GOT3 (cell line): Measurements from ENCODE around the gene KRT79.
"Not testable (repeated sequence)": the region's sequence is repeated elsewhere in the genome, so short reads cannot be mapped to it uniquely, and the experiment has no call there.

ENCODE experiments used
- DNase-seq: peaks from one replicate; lab custom pipeline; 2025; ENCODE audit warnings: mixed read lengths; lab: John Stamatoyannopoulos, UW

KRT79 gene

DNA sequence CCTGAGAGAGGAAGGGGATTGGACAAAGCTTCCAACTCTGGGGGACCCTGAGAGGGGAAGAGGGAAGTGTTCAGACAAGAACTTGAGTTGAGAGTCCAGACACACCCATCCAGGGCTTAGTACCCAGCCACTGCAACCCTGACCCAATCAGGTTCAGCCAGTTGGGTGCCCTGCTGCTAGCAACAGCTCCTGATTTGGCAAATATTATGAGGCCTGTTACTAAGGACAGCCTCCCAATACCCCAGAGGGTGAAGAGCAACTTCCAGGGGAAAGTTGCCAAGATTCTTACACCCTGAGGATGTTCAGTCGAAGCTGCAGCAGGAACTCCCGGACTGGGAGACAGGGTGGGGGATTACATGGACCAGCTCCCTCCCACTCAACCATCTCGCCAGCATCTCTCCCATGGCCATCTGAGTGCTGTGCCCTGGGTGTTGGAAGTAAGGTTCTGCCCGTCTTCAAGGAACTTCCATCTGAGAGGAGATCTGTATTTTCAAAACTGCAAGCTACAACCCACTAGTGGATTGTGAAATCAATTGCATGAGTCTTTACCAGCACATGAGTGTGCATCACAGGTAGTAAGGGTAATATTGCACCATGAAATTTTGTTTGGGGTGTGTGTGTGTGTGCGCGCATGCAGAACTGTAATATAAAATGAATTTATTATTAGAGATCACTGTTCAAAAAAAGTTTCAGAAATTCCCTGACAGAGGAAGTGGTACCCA is 26.2 kb upstream of the KRT79 start:
- no peak for DNase-seq

DNA sequence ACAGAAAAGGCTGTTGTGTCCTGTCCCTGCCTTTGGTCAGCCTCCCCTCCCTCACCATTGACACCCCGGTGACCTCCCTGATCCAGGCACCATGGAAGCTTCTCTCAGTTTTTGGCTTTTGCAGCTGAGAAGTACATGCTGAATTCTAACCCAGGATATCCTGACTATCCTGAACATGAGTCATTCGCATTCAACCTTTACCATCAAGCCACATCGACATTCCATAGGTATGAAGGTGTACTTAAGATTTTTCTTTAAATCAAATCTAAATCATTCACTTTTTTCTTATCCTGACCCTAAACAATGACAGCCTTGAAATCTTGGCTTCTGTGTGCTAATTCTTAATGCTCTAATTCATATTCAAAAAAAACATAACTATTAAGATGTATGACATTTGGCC is 23.4 kb upstream of the KRT79 start:
- DNase-seq = no peak

DNA sequence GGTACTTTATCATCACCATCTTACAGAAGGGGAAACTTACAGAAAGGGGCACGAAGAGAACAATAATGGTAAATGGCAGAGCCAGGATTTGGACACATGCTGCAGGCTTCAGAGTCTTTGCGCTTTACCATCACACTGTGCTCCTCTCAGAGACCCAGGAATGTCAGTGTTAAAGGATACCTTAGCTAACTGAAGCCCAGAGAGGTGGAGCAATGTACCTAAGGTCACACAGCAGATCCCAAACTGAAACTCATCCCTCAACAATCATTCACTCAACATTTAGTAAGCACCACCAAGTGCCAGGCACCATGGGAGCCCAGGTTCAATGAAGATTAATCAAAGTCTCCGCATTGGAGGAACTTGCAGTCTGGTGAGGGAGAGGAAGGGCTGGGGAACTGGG is 22.7 kb upstream of the KRT79 start:
- no peak for DNase-seq

DNA sequence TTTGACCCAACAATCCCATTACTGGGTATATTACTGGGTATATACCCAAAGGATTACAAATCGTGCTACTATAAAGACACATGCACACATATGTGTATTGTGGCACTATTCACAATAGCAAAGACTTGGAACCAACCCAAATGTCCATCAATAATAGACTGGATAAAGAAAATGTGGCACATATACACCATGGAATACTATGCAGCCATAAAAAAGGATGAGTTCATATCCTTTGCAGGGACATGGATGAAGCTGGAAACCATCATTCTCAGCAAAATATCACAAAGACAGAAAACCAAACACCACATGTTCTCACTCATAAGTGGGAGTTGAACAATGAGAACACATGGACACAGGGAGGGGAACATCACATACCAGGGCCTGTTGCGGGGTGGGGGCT is 22.0 kb upstream of the KRT79 start:
- DNase-seq = not testable (repeated sequence)

DNA sequence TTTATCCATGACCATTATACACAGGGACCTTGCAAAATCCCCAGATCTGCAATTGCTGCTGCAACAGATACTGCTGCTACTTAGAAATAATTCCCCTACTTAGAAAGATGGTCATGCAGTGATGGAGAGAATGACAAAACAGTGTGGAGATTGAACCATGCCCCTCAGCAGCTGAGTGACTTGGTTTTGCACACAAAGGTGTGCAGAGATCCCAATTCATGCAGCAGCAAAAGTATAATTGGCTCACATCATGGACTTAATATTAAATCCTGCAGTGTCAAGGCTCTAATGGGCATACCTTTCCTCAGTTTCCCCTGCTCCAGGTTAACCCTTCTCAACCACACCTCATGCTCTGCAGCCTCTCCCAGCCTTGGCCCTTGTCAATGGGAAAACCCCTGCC is 17.7 kb upstream of the KRT79 start:
- DNase-seq = no peak

DNA sequence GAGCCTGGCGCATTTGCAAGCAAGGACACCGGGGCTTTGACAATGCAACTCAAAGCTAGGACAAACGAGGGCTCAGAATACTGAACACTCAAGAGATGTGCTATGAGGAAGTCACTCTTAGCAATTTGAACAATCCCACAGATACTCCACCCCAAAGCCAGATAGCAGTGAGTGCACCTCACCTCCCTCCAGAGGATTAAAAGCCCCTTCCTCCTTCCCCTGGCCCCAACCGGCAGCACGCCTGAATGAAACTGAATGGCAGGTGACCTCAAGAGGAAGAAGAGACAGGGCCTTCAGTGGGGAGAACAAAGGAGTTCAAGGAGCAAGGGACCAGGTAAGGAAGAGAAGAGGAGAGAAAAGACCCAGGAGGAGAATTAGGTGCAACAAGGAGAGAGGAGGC is 16.6 kb upstream of the KRT79 start:
- DNase-seq = no peak

- no peak for DNase-seq
Observed at GRCh38 chr12:52849511-52849910, 15.4 kb upstream of the KRT79 start.

- no peak for DNase-seq
Observed at GRCh38 chr12:52848661-52849255, 14.6 kb upstream of the KRT79 start, which contains the start of gene KRT78. Gene KRT78, minus strand, starts transcription at chr12:52848994. Its CDS starts 64 bp downstream, at chr12:52848930.

DNA sequence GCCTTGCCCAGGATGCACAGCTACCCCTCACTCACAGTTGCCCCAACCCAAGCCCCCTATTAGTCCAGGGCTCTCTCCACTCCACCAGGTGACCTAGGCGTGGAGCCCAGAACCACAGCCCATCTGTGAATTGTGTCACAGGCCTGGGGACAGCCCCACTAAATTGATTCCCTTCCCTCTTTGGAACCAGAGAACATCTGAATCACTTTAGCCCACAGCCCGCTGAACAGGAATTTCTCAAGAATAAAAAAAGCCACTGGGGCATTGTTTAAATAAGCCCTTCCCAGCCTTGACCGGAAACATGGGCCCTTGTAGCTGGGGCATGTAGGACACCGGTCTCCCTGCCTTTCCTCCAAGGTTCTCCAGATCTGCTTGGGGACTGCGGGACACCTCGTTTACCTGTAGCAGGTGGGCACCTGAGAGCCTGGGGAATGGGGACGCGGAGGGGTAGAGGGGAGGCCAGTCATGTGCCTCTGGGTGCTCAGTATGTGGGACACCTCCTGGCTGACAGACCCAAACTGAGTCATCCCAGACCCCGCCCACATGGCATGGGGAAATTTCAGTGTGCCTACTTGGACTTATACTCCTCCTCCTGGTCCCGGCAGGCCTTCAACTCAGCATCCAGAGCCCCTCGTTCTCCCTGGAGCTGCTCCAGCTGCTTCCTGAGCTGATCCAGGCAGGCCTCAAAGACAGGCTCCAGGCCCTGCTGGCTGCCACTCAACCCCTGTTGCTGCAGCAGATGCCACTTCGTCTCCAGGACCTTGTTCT is 13.4 kb upstream of the KRT79 start:
- no peak for DNase-seq

DNA sequence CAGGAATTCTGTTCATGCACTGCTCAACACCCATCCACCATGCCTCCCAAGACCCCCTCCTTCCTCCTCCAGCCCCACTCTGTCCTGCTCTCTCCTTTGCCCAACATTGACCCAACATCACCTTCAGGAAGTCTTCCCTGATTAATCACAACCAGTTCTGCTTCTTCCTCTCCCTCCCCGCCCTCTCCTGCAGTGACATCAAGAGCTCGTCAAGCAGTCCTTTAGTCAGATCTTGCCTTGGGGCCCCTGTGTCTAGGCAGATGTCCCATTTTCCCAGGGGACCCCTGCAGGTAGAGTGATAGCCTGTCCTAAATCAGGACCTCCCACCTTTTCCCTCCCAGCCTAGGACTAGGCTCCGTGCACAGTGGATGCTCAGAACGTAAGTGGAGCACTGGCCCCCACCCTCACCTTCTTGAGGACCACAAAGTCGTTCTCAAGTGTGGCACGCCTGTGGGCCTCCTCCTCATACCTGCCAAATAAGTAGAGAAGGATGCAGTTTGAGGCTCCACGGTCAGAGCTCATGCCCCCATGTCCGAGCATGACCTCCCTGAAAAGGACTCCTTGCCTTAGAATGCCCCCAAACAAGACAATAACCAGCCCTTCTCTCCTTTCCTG is 12.4 kb upstream of the KRT79 start:
- no peak for DNase-seq

- no peak for DNase-seq
Observed at GRCh38 chr12:52845946-52846345, 11.8 kb upstream of the KRT79 start.

GRCh38 chr12:52844386-52844785 is 10.3 kb upstream of the KRT79 start:
- DNase-seq = no peak

GRCh38 chr12:52839436-52840105 is 5.5 kb upstream of the KRT79 start:
- no peak for DNase-seq

DNA sequence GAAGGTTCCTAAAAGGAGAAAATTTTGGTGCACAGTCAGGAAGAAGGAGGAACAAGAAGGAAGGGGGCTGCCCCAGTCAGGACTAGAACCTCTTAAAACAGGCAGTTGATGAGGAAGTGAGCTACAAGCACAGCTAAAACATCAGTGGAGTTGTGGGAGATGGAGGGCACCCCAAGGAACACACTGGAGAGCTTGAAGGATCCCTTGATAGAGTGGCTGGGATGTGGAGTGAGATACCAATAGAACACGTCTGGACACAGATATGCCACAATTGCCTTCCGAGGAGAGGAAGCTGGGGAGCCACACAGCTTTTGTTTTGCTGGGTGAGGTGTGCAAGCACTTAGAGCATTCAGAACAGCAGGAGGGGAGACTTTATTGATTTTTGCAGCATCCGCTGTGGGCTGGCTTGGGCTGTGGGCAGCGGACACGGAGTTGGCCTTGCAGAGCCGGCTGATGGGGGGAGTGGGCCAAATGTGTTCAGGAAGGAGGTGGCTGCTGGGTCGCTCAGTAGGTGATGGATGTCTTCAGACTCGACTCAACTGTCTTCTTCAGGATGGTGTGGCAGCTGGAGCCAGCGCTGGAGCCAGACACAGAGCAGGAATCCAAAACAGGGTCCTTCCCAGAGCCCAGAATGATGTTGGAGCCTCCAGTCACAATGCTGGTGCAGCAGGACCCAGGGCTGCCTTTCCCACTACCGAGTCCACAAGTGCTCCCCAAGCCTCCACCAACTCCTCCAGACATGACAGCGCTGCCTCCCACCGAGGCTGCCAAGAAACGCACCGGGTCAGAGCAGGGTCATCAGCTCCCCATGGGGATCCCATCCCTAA is 4.7 kb upstream of the KRT79 start:
- no peak for DNase-seq

DNA sequence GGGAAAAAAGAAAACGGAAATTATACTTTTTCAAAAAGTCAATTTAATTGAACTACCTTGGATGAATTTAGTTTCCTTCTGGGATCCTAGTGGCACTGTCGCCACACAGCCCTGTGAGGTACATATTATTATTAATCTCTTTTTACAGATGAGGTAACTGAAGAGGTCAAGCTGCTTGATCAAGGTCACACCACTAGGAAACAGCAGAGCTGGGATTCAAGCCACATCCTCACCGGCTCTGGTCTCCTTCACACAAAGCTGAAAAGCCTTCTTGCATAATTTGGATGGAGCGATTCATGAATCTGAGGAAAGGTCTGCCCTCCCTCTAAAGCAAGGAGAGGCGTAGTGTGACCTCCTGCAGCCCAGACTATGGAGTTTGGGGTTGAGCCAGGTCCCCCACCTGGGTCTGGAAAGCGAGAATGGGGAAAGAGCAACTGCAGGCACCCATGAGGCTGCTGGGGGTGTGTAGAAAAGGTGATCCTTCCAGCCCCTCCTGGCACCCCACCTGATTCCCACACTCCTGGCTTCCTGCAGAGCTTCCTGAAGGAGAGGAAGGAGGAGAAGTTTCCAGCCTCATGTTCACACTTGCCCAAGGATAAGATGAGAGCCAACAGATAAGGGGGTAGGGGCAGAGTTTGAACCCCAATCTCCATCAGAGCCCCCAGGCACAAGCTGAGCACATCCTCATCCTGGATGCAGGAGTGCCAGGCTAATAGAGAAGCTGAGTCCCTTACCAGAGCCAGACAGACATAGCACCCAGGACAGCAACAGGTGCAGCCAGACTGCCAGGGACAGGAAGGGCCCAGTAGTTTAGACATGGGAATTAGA is 3.9 kb upstream of the KRT79 start:
- DNase-seq = no peak

DNA sequence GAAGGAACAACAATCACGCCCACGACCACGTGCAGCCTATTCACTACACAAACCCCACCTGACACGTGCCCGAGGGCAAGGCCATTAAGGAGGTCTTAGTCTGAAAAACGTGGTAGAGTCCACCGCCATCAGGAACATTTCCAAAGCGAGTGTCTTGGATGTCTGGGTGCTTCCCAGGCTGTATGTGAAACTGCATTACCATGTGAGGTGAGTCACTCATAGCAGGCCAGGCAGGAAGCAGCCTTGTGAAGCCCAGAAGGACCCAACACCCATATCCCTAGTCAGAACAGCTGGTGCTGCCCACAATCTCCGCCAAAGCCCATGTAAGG is 3.3 kb upstream of the KRT79 start:
- DNase-seq = no peak

DNA sequence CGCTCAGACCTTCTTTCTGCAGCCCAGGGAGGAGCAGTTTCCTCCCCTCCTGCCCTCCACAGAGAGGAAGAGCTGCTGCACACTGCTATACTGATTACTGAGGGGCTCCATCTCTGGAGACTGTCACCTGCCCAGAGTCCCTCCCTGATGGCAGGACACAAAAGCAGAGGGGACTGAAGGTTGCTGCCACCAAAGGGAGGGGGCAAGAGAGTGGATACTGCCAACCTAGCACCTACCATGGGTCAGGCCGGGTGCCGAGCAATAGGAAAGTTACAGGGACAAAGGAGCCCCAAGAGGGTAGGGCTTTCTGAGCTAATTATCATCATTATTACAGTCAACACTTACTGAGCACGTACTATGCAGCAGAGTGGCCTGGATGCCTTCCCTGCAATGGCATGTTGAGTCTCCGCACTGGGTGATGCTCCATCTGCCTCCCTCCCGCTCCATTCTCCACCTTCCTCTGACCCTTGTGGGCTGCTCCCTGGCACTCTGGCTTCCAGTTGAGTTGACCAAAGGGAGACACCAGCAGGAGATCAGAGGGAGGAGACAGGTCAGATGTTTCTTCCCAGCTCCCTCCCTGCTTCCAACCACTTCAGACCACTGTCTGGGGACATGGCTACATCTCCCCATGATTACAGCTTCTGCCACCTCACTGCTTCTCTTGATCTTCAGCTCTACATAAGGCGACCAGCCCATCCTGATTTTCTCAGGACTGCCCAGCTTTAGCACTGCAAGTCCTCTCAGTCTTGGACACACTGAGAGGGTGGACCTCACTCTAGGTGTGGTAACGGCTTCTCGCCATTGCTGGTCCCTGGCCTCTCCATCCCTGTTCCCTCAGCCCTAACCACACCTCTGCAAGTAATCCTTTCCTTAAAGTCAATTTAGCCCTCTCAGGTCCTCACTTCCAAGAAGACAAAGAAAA is 2.6 kb upstream of the KRT79 start:
- no peak for DNase-seq

GRCh38 chr12:52836042-52836466 is 1.9 kb upstream of the KRT79 start:
- DNase-seq = no peak

GRCh38 chr12:52835271-52836041 is 1.3 kb upstream of the KRT79 start:
- no peak for DNase-seq
